OCI-LY1 (cell line): Measurements from ENCODE around the gene HOXD8.

ENCODE experiments used
- CTCF ChIP-seq: fragments of 200-600 bp; sonication (generic), shearing (Covaris generic); IDR thresholded peaks from 2 replicates; pipeline ENCODE4 v1.5.1; 2017; ENCODE audit warnings: mild to moderate bottlenecking, antibody characterized with exemption, low read length, moderate library complexity, mixed read lengths
- EZH2 ChIP-seq: fragments of 200-600 bp; sonication (generic), shearing (Covaris generic); IDR thresholded peaks from 2 replicates; pipeline ENCODE4 v1.8.0; 2017; ENCODE audit warnings: borderline replicate concordance, mixed run types, mild to moderate bottlenecking, antibody characterized with exemption, low read length, moderate library complexity, mixed read lengths

GRCh38 chr2:176099159-176099727 is 30.3 kb upstream of the HOXD8 start:
- TF ChIP-seq CTCF (no peak), EZH2 (no peak)
